K562 (cell line): ENCODE results near the gene RNF11. TPM values are rescaled to one million over a fixed set of nuclear protein-coding genes. Genes with fewer than 3 reads are reported as not detected.

Source experiments
- ARID4B ChIP-seq: sonication (generic); formaldehyde crosslinking; IDR thresholded peaks from 2 replicates; pipeline ENCODE4 v1.8.0; 2022; ENCODE audit warnings: mild to moderate bottlenecking, missing genetic modification reagents
- EP300 ChIP-seq: IDR thresholded peaks from 2 replicates; pipeline ENCODE4 v1.6.1; 2012; ENCODE audit warnings: low read length, improper control_type of control experiment
- ETV1 ChIP-seq: fragments of 450-650 bp; conservative IDR thresholded peaks from 2 replicates; pipeline ENCODE4 v1.6.1; 2016; ENCODE audit warnings: missing genetic modification characterization, control low read depth, low read depth, missing compliant biosample characterization
- ETV6 ChIP-seq, 3 experiments: fragments of 150-350 bp in 1 of 3; sonication (generic) in 1 of 3; formaldehyde crosslinking in 1 of 3; IDR thresholded peaks; 2 replicates each; pipeline versions ENCODE4 v1.6.1 to v1.8.0; 2014 to 2022; ENCODE audit warnings: borderline replicate concordance in 2 of 3, low read depth in 2 of 3, antibody characterized with exemption in 1 of 3, low read length in 1 of 3, mild to moderate bottlenecking in 1 of 3, missing genetic modification reagents in 1 of 3
- HMG20A ChIP-seq: fragments of 450-650 bp; formaldehyde crosslinking; conservative IDR thresholded peaks from 2 replicates; pipeline ENCODE4 v1.4.0; 2020; ENCODE audit warnings: mild to moderate bottlenecking, mixed read lengths
- MCM5 ChIP-seq: fragments of 450-650 bp; IDR thresholded peaks from 2 replicates; pipeline ENCODE4 v1.6.1; 2016; ENCODE audit warnings: low read depth
- MECOM ChIP-seq: fragments of 250-450 bp; sonication (Bioruptor Pico); IDR thresholded peaks from 2 replicates; pipeline ENCODE4 v1.8.0; 2022; ENCODE audit warnings: inconsistent platforms
- MTA3 ChIP-seq: fragments of 450-650 bp; formaldehyde crosslinking; IDR thresholded peaks from 2 replicates; pipeline ENCODE4 v1.6.1; 2017; ENCODE audit warnings: mild to moderate bottlenecking, borderline replicate concordance
- NR2C1 ChIP-seq, 2 experiments: fragments of 450-650 bp; IDR thresholded peaks; 2 replicates each; pipeline ENCODE4 v1.6.1; 2017; ENCODE audit warnings: mild to moderate bottlenecking in 2 of 2, antibody characterized with exemption in 1 of 2, inconsistent platforms in 1 of 2, missing compliant biosample characterization in 1 of 2, missing genetic modification characterization in 1 of 2
- NR4A1 ChIP-seq, 2 experiments: fragments of 250-450 bp in 1 of 2; fragments of 450-650 bp in 1 of 2; sonication (Bioruptor Pico) in 1 of 2; IDR thresholded peaks; 2 replicates each; pipeline versions ENCODE4 v1.4.0 to v1.6.1; 2016 to 2020; ENCODE audit warnings: mild to moderate bottlenecking in 2 of 2, missing compliant biosample characterization in 1 of 2, missing genetic modification characterization in 1 of 2, moderate library complexity in 1 of 2
- PPARD ChIP-seq: fragments of 250-450 bp; sonication (Bioruptor Pico); IDR thresholded peaks from 2 replicates; pipeline ENCODE4 v1.8.0; 2022; ENCODE audit warnings: inconsistent platforms, mild to moderate bottlenecking, moderate library complexity
- RBM17 ChIP-seq: fragments of 200-400 bp; formaldehyde crosslinking; IDR thresholded peaks from 2 replicates; pipeline ENCODE4 v1.6.1; 2017; ENCODE audit warnings: low read depth, mild to moderate bottlenecking, low read length, borderline replicate concordance
- THRB ChIP-seq: fragments of 450-650 bp; formaldehyde crosslinking; conservative IDR thresholded peaks from 2 replicates; pipeline ENCODE4 v1.4.0; 2022; ENCODE audit warnings: mild to moderate bottlenecking, missing genetic modification characterization
- ZBED1 ChIP-seq: IDR thresholded peaks from 2 replicates; pipeline ENCODE4 v1.6.1; 2014
- ZNF3 ChIP-seq: fragments of 250-450 bp; sonication (Bioruptor Pico); IDR thresholded peaks from 2 replicates; pipeline ENCODE4 v1.5.0; 2021; ENCODE audit warnings: mild to moderate bottlenecking, moderate library complexity
- polyA plus RNA-seq, 8 experiments: library from polyadenylated mRNA; depleted of rRNA in 4 of 8; stranded (reverse) in 5 of 8; unstranded in 3 of 8; fragments of >200 nt; fragmentation: Nextera tagmentation in 2 of 8; fragmentation: Illumina TruSeq in 1 of 8; extraction: Ambion mirVana in 2 of 8; extraction: Trizol in 1 of 8; gene quantifications; 2 replicates each; pipeline versions ENCODE4 v1.2.1 to v1.2.3, GENCODE V29; 2011 to 2014; ENCODE audit warnings: inconsistent platforms in 1 of 8, missing spikeins in 1 of 8
- total RNA-seq, 7 experiments: library from RNA; depleted of rRNA in 6 of 7; stranded (reverse); fragments of >200 nt in 6 of 7; fragmentation: Illumina TruSeq in 2 of 7; extraction: Trizol in 2 of 7; gene quantifications; 2 replicates each; pipeline versions ENCODE4 v1.2.1 to v1.2.3, GENCODE V29; 2011 to 2021; ENCODE audit warnings: low replicate concordance in 1 of 7
- TF ChIP-seq, protein P1 (sequence below): fragments of 250-450 bp; sonication (Bioruptor Pico); IDR thresholded peaks from 2 replicates; pipeline ENCODE4 v1.8.0; 2021; ENCODE audit warnings: moderate library complexity, mild to moderate bottlenecking, inconsistent platforms
- TF ChIP-seq, protein P2 (sequence below): fragments of 250-450 bp; sonication (Bioruptor Pico); IDR thresholded peaks from 2 replicates; pipeline ENCODE4 v1.5.0; 2021
- TF ChIP-seq, protein P3 (sequence below), 2 experiments: fragments of 450-650 bp in 1 of 2; sonication (generic) in 1 of 2; formaldehyde crosslinking; conservative IDR thresholded peaks; 2 replicates each; pipeline versions ENCODE4 v1.4.0 to v1.8.1; 2020 to 2022; ENCODE audit warnings: mild to moderate bottlenecking in 1 of 2, missing genetic modification reagents in 1 of 2

The RNF11 gene
- total and polyA plus RNA-seq, 9 of the 15 experiments (the other 6 are each of a cell fraction or from before 2014, with no cell fraction given), result 5.7 to 34.3 (median 23.1) TPM

- TF ChIP-seq ARID4B (CRISPR knock-in tag) (no peak), RBM17 (no peak), ZBED1 (no peak), HMG20A (CRISPR knock-in tag) (no peak), ETV6 (IDR thresholded peaks at IDR 0.05; ENCODE audit: borderline replicate concordance in 1 of 2, low read depth in 2 of 2, low read length in 1 of 2) (no peak), ETV6 (CRISPR knock-in tag; IDR thresholded peaks at IDR 0.05; ENCODE audit: borderline replicate concordance) (no peak), MECOM (CRISPR knock-in tag) (no peak), PPARD (no peak), MCM5 (no peak), THRB (CRISPR knock-in tag) (no peak), ZNF3 (CRISPR knock-in tag) (no peak), EP300 (no peak), NR4A1 (CRISPR knock-in tag; IDR thresholded peaks at IDR 0.05) (no peak), NR4A1 (tag; IDR thresholded peaks at IDR 0.05) (no peak), ETV1 (peak; percentile 33; the same call in 1 of the 2 replicates), MTA3 (no peak), NR2C1 (IDR thresholded peaks at IDR 0.05) (no peak), NR2C1 (tag; IDR thresholded peaks at IDR 0.05) (no peak)
- TF ChIP-seq, protein P1, sequence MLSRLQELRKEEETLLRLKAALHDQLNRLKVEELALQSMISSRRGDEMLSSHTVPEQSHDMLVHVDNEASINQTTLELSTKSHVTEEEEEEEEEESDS (CRISPR knock-in tag), result no peak
- TF ChIP-seq, protein P2, sequence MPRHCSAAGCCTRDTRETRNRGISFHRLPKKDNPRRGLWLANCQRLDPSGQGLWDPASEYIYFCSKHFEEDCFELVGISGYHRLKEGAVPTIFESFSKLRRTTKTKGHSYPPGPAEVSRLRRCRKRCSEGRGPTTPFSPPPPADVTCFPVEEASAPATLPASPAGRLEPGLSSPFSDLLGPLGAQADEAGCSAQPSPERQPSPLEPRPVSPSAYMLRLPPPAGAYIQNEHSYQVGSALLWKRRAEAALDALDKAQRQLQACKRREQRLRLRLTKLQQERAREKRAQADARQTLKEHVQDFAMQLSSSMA (CRISPR knock-in tag), result no peak
- TF ChIP-seq, protein P3, sequence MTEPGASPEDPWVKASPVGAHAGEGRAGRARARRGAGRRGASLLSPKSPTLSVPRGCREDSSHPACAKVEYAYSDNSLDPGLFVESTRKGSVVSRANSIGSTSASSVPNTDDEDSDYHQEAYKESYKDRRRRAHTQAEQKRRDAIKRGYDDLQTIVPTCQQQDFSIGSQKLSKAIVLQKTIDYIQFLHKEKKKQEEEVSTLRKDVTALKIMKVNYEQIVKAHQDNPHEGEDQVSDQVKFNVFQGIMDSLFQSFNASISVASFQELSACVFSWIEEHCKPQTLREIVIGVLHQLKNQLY (CRISPR knock-in tag; conservative IDR thresholded peaks at IDR 0.05), result no peak
These were observed 668 bp downstream of the RNF11 start (continued) for GRCh38 chr1:51236531-51237350.
